Right atrium auricular region (tissue), 2 donors: ENCODE data around the gene WTAP. TPM values are rescaled to one million over a fixed set of nuclear protein-coding genes. Genes with fewer than 3 reads are reported as not detected.
A peak's percentile ranks its signal among the peaks of the same experiment; 100 is the strongest.
"Not testable (repeated sequence)": the region's sequence is repeated elsewhere in the genome, so short reads cannot be mapped to it uniquely, and the experiment has no call there.

Source experiments
- DNase-seq: peaks from one replicate; pipeline ENCODE4 v3.0.0-alpha.2; 2019; ENCODE audit warnings: low spot score
- H3K27ac ChIP-seq, 2 donors: fragments of 200-600 bp; sonication (generic); 1 replicate in 1 of 2; 2 replicates in 1 of 2; pipeline ENCODE4 v1.5.1; 2016 to 2019
- H3K27me3 ChIP-seq, 2 donors: fragments of 200-600 bp; sonication (generic); one replicate each; pipeline versions ENCODE4 v1.5.1 to v1.6.0; 2017 to 2019
- H3K36me3 ChIP-seq: fragments of 200-600 bp; sonication (generic); one replicate; pipeline ENCODE4 v1.5.1; 2016
- H3K4me1 ChIP-seq, 2 donors: fragments of 200-600 bp; sonication (generic); one replicate each; pipeline versions ENCODE4 v1.5.1 to v1.6.0; 2017 to 2019
- H3K4me3 ChIP-seq, 2 donors: fragments of 200-600 bp; sonication (generic); 1 replicate in 1 of 2; 2 replicates in 1 of 2; pipeline ENCODE4 v1.5.1; 2017 to 2019; ENCODE audit warnings: mild to moderate bottlenecking in 1 of 2, moderate library complexity in 1 of 2
- H3K9me3 ChIP-seq, 2 donors: fragments of 200-600 bp; sonication (generic); one replicate each; pipeline ENCODE4 v1.5.1; 2019
- total RNA-seq, 2 donors: library from RNA; depleted of rRNA; stranded (reverse); fragments of >200 nt; gene quantifications; one replicate each; pipeline ENCODE4 v1.1.0, GENCODE V29; 2016
- TF ChIP-seq, protein P1 (sequence below), 2 donors: fragments of 200-600 bp; sonication (generic); IDR thresholded peaks; one replicate each; pipeline ENCODE4 v1.5.1; 2019; ENCODE audit warnings: antibody characterized with exemption in 2 of 2

Gene WTAP
- total RNA-seq, 2 donors from 2014 or later: 43.4 to 45.3 TPM

DNA sequence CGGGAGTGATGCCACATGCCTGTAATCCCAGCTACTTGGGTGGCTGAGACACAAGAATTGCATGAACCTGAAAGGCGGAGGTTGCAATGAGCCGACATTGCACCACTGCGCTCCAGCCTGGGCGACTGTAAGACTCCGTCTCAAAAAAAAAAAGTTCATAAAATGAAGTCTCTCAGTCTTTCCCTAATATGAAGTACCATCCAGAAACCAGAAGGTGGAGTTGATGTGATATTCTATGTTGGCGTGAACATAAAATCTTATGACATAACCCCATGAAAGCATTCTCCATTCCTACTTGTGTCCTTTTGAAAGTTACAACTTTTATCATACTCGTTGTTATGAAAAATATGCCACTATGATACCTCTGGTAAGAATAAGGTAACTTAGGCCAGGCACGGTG, 40.0 kb upstream of the WTAP start:
- Histone ChIP-seq H3K36me3 (peaks cover 70% of the 10 kb centered on the region), H3K4me1 (peaks cover 0 to 36% of the 10 kb centered on the region in 2 donors), H3K4me3 (no peak overlapping the region), H3K27ac (no peak overlapping the region), H3K9me3 (no peaks in the 10 kb centered on the region), H3K27me3 (no peaks in the 10 kb centered on the region)
- DNase-seq: no peak
- TF ChIP-seq, protein P1, sequence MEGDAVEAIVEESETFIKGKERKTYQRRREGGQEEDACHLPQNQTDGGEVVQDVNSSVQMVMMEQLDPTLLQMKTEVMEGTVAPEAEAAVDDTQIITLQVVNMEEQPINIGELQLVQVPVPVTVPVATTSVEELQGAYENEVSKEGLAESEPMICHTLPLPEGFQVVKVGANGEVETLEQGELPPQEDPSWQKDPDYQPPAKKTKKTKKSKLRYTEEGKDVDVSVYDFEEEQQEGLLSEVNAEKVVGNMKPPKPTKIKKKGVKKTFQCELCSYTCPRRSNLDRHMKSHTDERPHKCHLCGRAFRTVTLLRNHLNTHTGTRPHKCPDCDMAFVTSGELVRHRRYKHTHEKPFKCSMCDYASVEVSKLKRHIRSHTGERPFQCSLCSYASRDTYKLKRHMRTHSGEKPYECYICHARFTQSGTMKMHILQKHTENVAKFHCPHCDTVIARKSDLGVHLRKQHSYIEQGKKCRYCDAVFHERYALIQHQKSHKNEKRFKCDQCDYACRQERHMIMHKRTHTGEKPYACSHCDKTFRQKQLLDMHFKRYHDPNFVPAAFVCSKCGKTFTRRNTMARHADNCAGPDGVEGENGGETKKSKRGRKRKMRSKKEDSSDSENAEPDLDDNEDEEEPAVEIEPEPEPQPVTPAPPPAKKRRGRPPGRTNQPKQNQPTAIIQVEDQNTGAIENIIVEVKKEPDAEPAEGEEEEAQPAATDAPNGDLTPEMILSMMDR (IDR thresholded peaks at IDR 0.05): no peak

DNA sequence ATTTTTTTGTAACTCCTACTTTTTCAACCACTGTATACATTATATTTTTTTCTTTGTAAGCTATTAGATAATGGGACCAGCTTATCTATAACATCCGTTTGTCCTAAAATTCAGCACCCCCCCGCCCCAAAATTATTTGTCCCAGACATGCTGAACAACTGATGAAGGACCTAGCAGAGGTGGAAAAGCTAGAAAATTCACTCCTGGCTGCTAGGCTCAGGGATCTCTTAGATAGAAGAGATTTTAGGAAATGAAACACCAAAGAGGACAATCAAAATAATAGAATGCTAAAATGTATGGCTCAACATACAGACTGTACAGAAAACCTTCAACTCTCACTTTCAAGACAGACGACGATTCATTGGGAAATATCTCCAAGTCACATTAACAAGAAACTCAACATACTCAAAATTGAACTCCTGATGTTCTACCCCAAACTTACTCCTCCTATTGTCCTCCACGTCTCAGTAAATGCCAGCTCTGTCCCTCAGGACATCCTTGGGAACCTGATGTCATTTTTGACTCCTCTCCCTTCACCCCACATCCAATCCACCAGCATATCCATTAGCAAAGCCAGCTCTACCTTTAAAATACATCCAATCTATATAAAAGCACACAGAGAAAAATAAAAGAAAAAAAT, 38.9 kb upstream of the WTAP start:
- Histone ChIP-seq H3K4me3 (no peak overlapping the region), H3K27ac (no peak overlapping the region), H3K4me1 (peaks cover 0 to 34% of the 10 kb centered on the region in 2 donors), H3K27me3 (no peaks in the 10 kb centered on the region), H3K9me3 (no peaks in the 10 kb centered on the region), H3K36me3 (peaks cover 60% of the 10 kb centered on the region)
- no peak for DNase-seq
- TF ChIP-seq, protein P1 (IDR thresholded peaks at IDR 0.05): no peak

DNA sequence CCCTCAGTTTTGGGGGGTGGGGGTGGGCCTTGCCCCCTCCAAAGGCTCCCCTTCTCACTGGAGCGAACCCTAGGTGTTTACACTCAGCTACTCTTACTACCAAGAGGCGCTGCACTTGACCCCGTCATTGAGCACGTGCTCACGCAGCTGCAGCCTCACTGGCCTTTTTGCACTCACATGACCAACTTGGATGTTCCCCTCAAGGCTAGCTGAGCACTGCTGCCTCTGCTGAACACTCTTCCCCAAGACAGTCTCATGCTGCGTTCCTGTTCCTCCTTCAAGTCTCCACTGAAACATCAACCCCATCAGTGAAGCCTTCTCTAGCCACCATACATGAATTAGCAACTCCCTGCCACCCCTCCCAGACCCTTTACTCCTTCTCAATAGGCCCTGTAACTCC, 38.3 kb upstream of the WTAP start:
- no peak for DNase-seq
- H3K9me3 ChIP-seq: no peaks in the 10 kb centered on the region
- H3K4me1 ChIP-seq: peaks cover 0 to 34% of the 10 kb centered on the region in 2 donors
- no peak overlapping the region for H3K27ac ChIP-seq
- H3K27me3 ChIP-seq: no peaks in the 10 kb centered on the region
- TF ChIP-seq, protein P1 (IDR thresholded peaks at IDR 0.05): no peak
- H3K36me3 ChIP-seq: peaks cover 53% of the 10 kb centered on the region
- no peak overlapping the region for H3K4me3 ChIP-seq

DNA sequence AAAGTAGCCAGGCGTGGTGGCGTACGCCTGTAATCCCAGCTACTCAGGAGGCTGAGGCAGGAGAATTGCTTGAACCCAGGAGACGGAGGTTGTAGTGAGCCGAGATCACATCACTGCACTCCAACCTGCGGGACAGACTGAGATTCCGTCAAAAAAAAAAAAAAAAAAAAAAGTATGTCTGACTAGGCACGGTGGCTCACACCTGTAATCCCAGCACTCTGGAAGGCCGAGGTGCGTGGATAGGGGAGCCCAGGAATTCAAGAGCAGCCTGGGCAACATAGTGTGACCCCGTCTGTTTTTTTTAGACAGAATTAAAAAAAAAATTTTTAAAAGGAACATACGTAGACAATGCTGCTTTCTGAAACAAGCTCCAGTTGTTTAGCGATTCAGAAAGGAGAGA, 37.2 kb upstream of the WTAP start:
- H3K9me3 ChIP-seq, H3K27ac ChIP-seq, DNase-seq, H3K27me3 ChIP-seq, H3K4me3 ChIP-seq: not testable (repeated sequence)
- Histone ChIP-seq H3K36me3 (peaks cover 44% of the 10 kb centered on the region), H3K4me1 (peaks cover 0 to 45% of the 10 kb centered on the region in 2 donors)

DNA sequence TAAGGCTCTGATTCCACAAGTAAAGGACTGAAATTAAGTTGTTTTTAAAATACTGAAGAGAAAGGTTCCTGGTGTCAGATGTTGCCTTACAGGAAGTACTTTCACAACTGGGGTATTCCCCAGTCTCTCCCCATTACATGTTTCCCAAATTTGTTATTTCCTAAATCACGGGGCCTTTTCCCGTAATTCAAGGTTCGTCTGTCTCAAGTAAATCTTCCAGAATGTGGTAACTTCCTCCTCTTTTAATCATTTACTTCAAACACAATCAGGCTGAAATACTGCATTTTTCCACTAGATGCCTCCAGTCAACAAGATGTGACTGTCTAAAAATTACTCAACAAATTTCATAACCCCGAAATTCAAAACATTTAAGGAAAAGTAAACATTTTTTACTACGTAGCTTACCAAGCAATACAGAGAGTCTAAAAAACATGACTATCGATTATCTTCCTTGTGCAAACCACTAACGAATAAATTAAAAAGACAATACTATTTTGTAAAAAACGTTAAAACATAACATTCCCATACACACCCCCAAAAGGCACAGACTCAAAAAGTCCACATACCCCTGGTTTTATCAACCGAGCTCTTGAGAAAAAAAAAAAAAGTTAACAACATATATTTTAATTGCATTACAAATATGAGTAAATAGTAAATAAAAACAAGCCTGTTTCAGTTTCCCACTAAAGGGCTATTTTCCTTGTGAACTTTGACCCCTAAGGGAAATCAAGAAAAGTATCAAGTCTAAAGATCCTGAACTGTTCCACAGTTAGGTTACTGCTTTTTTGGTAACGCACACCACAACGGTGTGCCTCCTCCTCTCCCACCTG, 36.0 kb upstream of the WTAP start:
- Histone ChIP-seq H3K4me3 (peak overlapping the region; percentile 96 to 98), H3K27ac (peak overlapping the region; percentile 98), H3K4me1 (peaks cover 0 to 45% of the 10 kb centered on the region in 2 donors), H3K36me3 (peaks cover 35% of the 10 kb centered on the region), H3K27me3 (no peaks in the 10 kb centered on the region), H3K9me3 (no peaks in the 10 kb centered on the region)
- no peak for DNase-seq
- TF ChIP-seq, protein P1 (IDR thresholded peaks at IDR 0.05): peak; percentile 52 to 85

DNA sequence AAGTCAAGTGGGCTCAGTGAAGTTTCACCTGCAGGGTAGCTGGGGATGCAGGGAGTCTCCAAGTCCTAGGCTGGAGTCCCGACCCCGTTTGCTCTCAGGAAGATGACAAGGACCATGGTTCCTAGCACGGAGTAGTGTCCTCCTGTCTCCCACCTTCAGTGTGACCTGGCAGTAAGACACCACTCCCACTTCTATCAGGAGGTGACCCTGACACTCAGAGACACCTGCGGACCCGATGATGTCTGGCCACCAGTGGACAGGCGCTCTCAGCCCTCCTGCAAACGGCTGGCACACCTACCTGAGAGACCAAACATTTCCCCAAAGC, 35.4 kb upstream of the WTAP start:
- peaks cover 29% of the 10 kb centered on the region for H3K36me3 ChIP-seq
- peak overlapping the region; percentile 98 for H3K27ac ChIP-seq
- peaks cover 0 to 45% of the 10 kb centered on the region in 2 donors for H3K4me1 ChIP-seq
- H3K27me3 ChIP-seq: no peaks in the 10 kb centered on the region
- H3K9me3 ChIP-seq: no peaks in the 10 kb centered on the region
- TF ChIP-seq, protein P1 (IDR thresholded peaks at IDR 0.05): no peak
- peak overlapping the region; percentile 96 to 98 for H3K4me3 ChIP-seq
- DNase-seq: no peak
